ENCODE data around the gene CCL8. TPM values are rescaled to one million over a fixed set of nuclear protein-coding genes. Genes with fewer than 3 reads are reported as not detected.

CCL8 gene
- total RNA-seq, 1 donor from 2014 or later, result 0.13 TPM

- DNase-seq (ENCODE audit: low read depth in 2 of 2), result peak in 1 of 2 donors; percentile 8
These were observed 47.4 kb downstream of the CCL8 start for GRCh38 chr17:34366529-34367107.

- no peak for DNase-seq (ENCODE audit: low read depth in 2 of 2)
These were observed 48.4 kb downstream of the CCL8 start for GRCh38 chr17:34367486-34368195.

DNA sequence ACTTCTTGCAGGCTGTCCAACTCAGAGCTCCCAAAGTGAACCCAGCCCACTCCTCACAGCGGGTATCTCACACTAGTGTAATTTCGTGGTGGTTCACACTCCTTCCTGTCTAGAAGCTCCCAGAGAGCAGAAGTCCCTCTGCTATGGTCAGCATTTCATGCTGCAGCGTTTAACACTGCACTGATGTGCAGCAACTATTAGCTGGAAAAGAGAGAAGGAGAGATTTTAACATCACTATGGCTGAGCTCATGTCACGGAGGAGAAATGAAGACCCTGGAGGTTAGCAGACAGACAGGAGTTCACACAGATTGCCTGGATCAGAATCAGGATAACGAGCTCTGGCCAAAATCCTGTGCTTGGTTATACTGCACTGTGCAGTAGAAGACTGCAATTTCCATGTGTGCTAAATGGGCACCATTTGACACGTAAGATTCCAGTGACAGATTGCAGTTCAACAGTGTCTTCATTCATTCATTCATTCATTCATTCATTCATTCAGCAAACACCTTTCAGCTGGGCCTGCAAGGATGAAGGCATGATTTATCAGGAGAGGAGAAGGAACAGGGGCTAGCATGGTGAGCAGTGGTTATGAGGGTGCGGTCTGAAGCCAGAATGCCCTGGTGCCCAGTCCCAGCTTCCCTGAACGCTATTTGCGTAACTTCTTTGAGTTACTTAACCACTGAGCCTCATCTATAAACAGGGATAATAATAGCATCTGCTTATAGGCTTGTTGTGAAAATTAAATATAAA is 49.1 kb downstream of the CCL8 start:
- no peak for DNase-seq (ENCODE audit: low read depth in 2 of 2)

GRCh38 chr17:34368946-34369500 is 49.8 kb downstream of the CCL8 start:
- DNase-seq (ENCODE audit: low read depth in 2 of 2), result no peak

DNA sequence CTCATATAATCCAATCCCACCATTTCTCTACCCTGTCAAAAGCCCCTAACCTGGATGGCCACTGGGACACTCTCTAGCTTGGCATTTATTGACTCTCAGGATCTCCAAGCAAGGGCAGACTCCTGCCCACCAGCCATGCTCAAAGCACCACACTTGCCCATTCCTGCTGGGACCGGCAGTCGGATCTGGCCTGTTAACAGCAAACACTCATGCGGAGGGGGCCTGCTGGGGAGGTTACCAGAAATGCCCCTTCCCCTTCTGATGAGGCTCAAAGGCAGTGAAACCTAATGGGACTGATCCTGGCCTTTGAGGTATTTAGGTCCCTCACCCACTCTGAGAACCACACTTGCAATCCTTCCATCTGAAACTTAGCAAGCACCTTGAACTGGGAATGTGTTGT is 50.3 kb downstream of the CCL8 start:
- DNase-seq (ENCODE audit: low read depth in 2 of 2), result no peak

- DNase-seq (ENCODE audit: low read depth in 2 of 2), result no peak
These were observed 51.3 kb downstream of the CCL8 start for GRCh38 chr17:34370376-34370996.

- DNase-seq (ENCODE audit: low read depth in 2 of 2), result no peak
These were observed 51.8 kb downstream of the CCL8 start for GRCh38 chr17:34370997-34371395.

Other genes starting within 250 kb of the CCL8 start
- 67.7 and 102 TPM in 2 replicates for gene CCL2, start 64.2 kb upstream of the CCL8 start, total RNA-seq
- gene CCL7, start 49.2 kb upstream of the CCL8 start, total RNA-seq, result 0.13 and 0.25 TPM in 2 replicates
- gene CCL11, start 33.7 kb upstream of the CCL8 start, total RNA-seq, result not detected in 2 replicates
- gene CCL13, start 37.0 kb downstream of the CCL8 start, total RNA-seq, result not detected in 2 replicates
- gene CCL1, start 43.8 kb downstream of the CCL8 start, total RNA-seq, result not detected in 2 replicates